ENCODE results near the gene C2CD3. TPM values are rescaled to one million over a fixed set of nuclear protein-coding genes. Genes with fewer than 3 reads are reported as not detected.

C2CD3 gene
- 12.3 and 14.8 TPM in 2 replicates for total RNA-seq

GRCh38 chr11:74170694-74171629 is at the start of gene C2CD3, which contains the start of gene PPME1:
C2CD3 (minus strand) TSS chr11:74171002; CDS start chr11:74170792, 210 bp downstream.
PPME1 (plus strand) TSS chr11:74171289; CDS start chr11:74171422, 133 bp downstream.

GRCh38 chr11:74008373-74009229 is 162.2 kb downstream of the C2CD3 start, which contains the start of gene UCP3:
UCP3 (minus strand) TSS chr11:74009085; CDS start chr11:74007042, 2,043 bp downstream.

GRCh38 chr11:73982595-73982989 is 188.2 kb downstream of the C2CD3 start, which contains the start of gene UCP2:
UCP2 (minus strand) TSS chr11:73982843; CDS start chr11:73978378, 4,465 bp downstream.

Small RNA genes within 50 kb of the gene (small RNA-seq; reads per million reads assigned to genes)
- not detected for gene AP002392.1

Other genes with a start within 250 kb of the C2CD3 start
- gene DNAJB13, start 220.0 kb downstream of the C2CD3 start, total RNA-seq: not detected in 2 replicates
- 5.1 and 8.6 TPM in 2 replicates for gene UCP2, start 188.2 kb downstream of the C2CD3 start, total RNA-seq
- gene UCP3, start 161.9 kb downstream of the C2CD3 start, total RNA-seq: 0.65 and 1.1 TPM in 2 replicates
- gene PPME1, start 287 bp upstream of the C2CD3 start, total RNA-seq: 20.5 and 27.1 TPM in 2 replicates
- gene P4HA3, start 140.6 kb upstream of the C2CD3 start, total RNA-seq: 5.6 and 6.2 TPM in 2 replicates
- gene PGM2L1, start 227.4 kb upstream of the C2CD3 start, total RNA-seq: 8.4 and 10.3 TPM in 2 replicates

All from articular chondrocyte of knee joint (primary cell).